Upper lobe of left lung (tissue), 6 donors: ENCODE results near the gene MMP10. TPM values are rescaled to one million over a fixed set of nuclear protein-coding genes. Genes with fewer than 3 reads are reported as not detected.

Source experiments
- ATAC-seq, 2 donors: fragments of 200-7000 bp; cut with Tn5 transposase; one replicate each; pipeline ENCODE4 v1.9.1; 2022; ENCODE audit warnings: mild to moderate bottlenecking in 2 of 2, moderate library complexity in 2 of 2; ENCODE audit not compliant: low FRiP score in 2 of 2
- DNase-seq, 2 donors: peaks; one replicate each; pipeline ENCODE4 v3.0.0-alpha.2; 2019 to 2020
- H3K27ac ChIP-seq, 4 donors: fragments of 200-600 bp; sonication (generic); one replicate each; pipeline ENCODE4 v1.5.1; 2016 to 2019
- H3K27me3 ChIP-seq, 4 donors: fragments of 200-600 bp; sonication (generic); one replicate each; pipeline ENCODE4 v1.5.1; 2017 to 2019
- H3K36me3 ChIP-seq, 4 donors: fragments of 200-600 bp; sonication (generic); one replicate each; pipeline ENCODE4 v1.5.1; 2016 to 2019
- H3K4me1 ChIP-seq, 4 donors: fragments of 200-600 bp; sonication (generic); one replicate each; pipeline ENCODE4 v1.5.1; 2018 to 2019
- H3K4me3 ChIP-seq, 4 donors: fragments of 200-600 bp; sonication (generic); one replicate each; pipeline ENCODE4 v1.5.1; 2017 to 2019; ENCODE audit warnings: mild to moderate bottlenecking in 2 of 4, moderate library complexity in 1 of 4
- H3K9me3 ChIP-seq, 4 donors: fragments of 200-600 bp; sonication (generic); one replicate each; pipeline ENCODE4 v1.5.1; 2018 to 2019
- CTCF ChIP-seq, 6 experiments: fragments of 450-650 bp in 4 of 6; fragments of 200-600 bp in 2 of 6; sonication (generic) in 2 of 6; IDR thresholded peaks; one replicate each; pipeline ENCODE4 v1.5.1; 2016 to 2019; ENCODE audit warnings: antibody characterized with exemption in 6 of 6
- EP300 ChIP-seq, 4 donors: sonication (generic); formaldehyde crosslinking; IDR thresholded peaks; one replicate each; pipeline ENCODE4 v1.5.1; 2017; ENCODE audit warnings: antibody characterized with exemption in 4 of 4, control low read depth in 2 of 4
- POLR2A ChIP-seq, 4 donors: fragments of 450-650 bp; IDR thresholded peaks; one replicate each; pipeline ENCODE4 v1.5.1; 2016 to 2017; ENCODE audit warnings: antibody characterized with exemption in 4 of 4, mild to moderate bottlenecking in 2 of 4
- POLR2AphosphoS5 ChIP-seq, 2 donors: sonication (generic); formaldehyde crosslinking; IDR thresholded peaks; one replicate each; pipeline ENCODE4 v1.5.1; 2017; ENCODE audit warnings: antibody characterized with exemption in 2 of 2
- WGBS, 2 donors: methylation state at CpG; one replicate each; pipeline ENCODE4 v1.1.5; 2017 to 2018; 5-methylcytosine and 5-hydroxymethylcytosine counted together
- total RNA-seq, 6 donors: library from RNA; depleted of rRNA in 4 of 6; stranded (reverse); fragments of >200 nt in 4 of 6; gene quantifications; one replicate each; pipeline versions ENCODE4 v1.1.0 to v1.2.1, GENCODE V29; 2016 to 2021
- donor health status: DM: no; HTN: no; CAD: no; lungs with moderate emphysema.
- donor health status: DM: no; HTN: yes; CAD: no; lungs with severe emphysema.

Gene MMP10
- total RNA-seq, 6 donors from 2014 or later, result 1.3 TPM; not detected in 5

GRCh38 chr11:102783720-102784119 is 3.3 kb upstream of the MMP10 start:
- no peak overlapping the region for H3K27ac ChIP-seq
- ATAC-seq, result no peak

GRCh38 chr11:102783016-102783415 is 2.6 kb upstream of the MMP10 start:
- Histone ChIP-seq H3K4me1 (peaks cover 0 to 8% (median 2%) of the 10 kb centered on the region in 4 donors), H3K36me3 (no peaks in the 10 kb centered on the region), H3K4me3 (no peak overlapping the region), H3K27ac (no peak overlapping the region), H3K27me3 (no peaks in the 10 kb centered on the region), H3K9me3 (no peaks in the 10 kb centered on the region)
- ATAC-seq, result no peak
- DNase-seq, result no peak
- TF ChIP-seq CTCF (IDR thresholded peaks at IDR 0.05) (no peak), POLR2A (IDR thresholded peaks at IDR 0.05) (no peak), EP300 (IDR thresholded peaks at IDR 0.05) (no peak), POLR2AphosphoS5 (IDR thresholded peaks at IDR 0.05) (no peak)

More at GRCh38 chr11:102783720-102784119, 3.3 kb upstream of the MMP10 start:
- WGBS, 2 donors, result 76 to 88% methylated on average over 2 of the region's 2 CpGs
- TF ChIP-seq POLR2AphosphoS5 (IDR thresholded peaks at IDR 0.05) (no peak), POLR2A (IDR thresholded peaks at IDR 0.05) (no peak), CTCF (IDR thresholded peaks at IDR 0.05) (no peak), EP300 (IDR thresholded peaks at IDR 0.05) (no peak)
- Histone ChIP-seq H3K27me3 (no peaks in the 10 kb centered on the region), H3K9me3 (no peaks in the 10 kb centered on the region), H3K36me3 (no peaks in the 10 kb centered on the region), H3K4me3 (no peak overlapping the region), H3K4me1 (peaks cover 0 to 8% (median 2%) of the 10 kb centered on the region in 4 donors)
- DNase-seq, result no peak

GRCh38 chr11:102781676-102782075 is 1.2 kb upstream of the MMP10 start:
- ATAC-seq, result no peak
- no peaks in the 10 kb centered on the region for H3K9me3 ChIP-seq
- 83 to 92% methylated on average over 2 of the region's 2 CpGs for WGBS, 2 donors
- no peak for DNase-seq
- no peak overlapping the region for H3K4me3 ChIP-seq
- peaks cover 0 to 8% (median 2%) of the 10 kb centered on the region in 4 donors for H3K4me1 ChIP-seq
- H3K27me3 ChIP-seq, result no peaks in the 10 kb centered on the region
- no peaks in the 10 kb centered on the region for H3K36me3 ChIP-seq
- no peak overlapping the region for H3K27ac ChIP-seq
- TF ChIP-seq EP300 (IDR thresholded peaks at IDR 0.05) (no peak), POLR2AphosphoS5 (IDR thresholded peaks at IDR 0.05) (no peak), POLR2A (IDR thresholded peaks at IDR 0.05) (no peak), CTCF (IDR thresholded peaks at IDR 0.05) (no peak)

GRCh38 chr11:102776454-102776853 is 4.0 kb downstream of the MMP10 start:
- H3K4me3 ChIP-seq, result no peak overlapping the region
- TF ChIP-seq EP300 (IDR thresholded peaks at IDR 0.05), result no peak
- TF ChIP-seq POLR2AphosphoS5 (IDR thresholded peaks at IDR 0.05), result no peak
- TF ChIP-seq CTCF (IDR thresholded peaks at IDR 0.05), result no peak
- TF ChIP-seq POLR2A (IDR thresholded peaks at IDR 0.05), result no peak
- ATAC-seq, result peak in 1 of 2 donors; percentile 30

DNA sequence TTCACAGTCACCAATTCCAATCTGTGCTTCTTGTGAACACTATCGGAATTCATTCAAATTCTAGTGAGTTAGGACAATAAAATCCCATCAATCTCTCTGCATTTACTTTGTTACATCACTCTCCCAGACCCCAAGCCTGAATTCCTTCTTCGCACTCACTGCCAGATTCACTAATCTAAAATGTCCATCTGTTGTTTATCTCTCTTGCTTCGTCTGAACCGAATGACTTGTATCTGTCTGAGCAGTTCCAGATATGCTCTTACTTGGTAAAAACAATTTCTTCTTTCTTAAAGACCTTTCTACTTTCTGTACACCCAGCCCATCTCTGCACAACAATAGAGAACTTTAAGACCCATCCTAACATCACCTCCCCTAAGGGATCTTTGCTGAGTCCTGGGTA is 7.0 kb downstream of the MMP10 start:
- no peaks in the 10 kb centered on the region for H3K36me3 ChIP-seq
- H3K4me1 ChIP-seq, result no peaks in the 10 kb centered on the region
- TF ChIP-seq EP300 (IDR thresholded peaks at IDR 0.05), result no peak
- TF ChIP-seq POLR2A (IDR thresholded peaks at IDR 0.05), result no peak
- TF ChIP-seq CTCF (IDR thresholded peaks at IDR 0.05), result no peak
- TF ChIP-seq POLR2AphosphoS5 (IDR thresholded peaks at IDR 0.05), result no peak
- 60 to 61% methylated on average over 4 of the region's 4 CpGs for WGBS, 2 donors
- H3K27ac ChIP-seq, result no peak overlapping the region
- H3K9me3 ChIP-seq, result no peaks in the 10 kb centered on the region
- no peaks in the 10 kb centered on the region for H3K27me3 ChIP-seq
- ATAC-seq, result no peak
- DNase-seq, result no peak
- H3K4me3 ChIP-seq, result no peak overlapping the region

More at GRCh38 chr11:102776454-102776853, 4.0 kb downstream of the MMP10 start:
- Histone ChIP-seq H3K27me3 (no peaks in the 10 kb centered on the region), H3K4me1 (peaks cover 0 to 8% (median 2%) of the 10 kb centered on the region in 4 donors), H3K36me3 (no peaks in the 10 kb centered on the region), H3K27ac (no peak overlapping the region), H3K9me3 (no peaks in the 10 kb centered on the region)
- 76 to 86% methylated on average over 5 of the region's 5 CpGs for WGBS, 2 donors
- no peak for DNase-seq
